ENCODE measurements around the gene NAALADL2.

The NAALADL2 gene

DNA sequence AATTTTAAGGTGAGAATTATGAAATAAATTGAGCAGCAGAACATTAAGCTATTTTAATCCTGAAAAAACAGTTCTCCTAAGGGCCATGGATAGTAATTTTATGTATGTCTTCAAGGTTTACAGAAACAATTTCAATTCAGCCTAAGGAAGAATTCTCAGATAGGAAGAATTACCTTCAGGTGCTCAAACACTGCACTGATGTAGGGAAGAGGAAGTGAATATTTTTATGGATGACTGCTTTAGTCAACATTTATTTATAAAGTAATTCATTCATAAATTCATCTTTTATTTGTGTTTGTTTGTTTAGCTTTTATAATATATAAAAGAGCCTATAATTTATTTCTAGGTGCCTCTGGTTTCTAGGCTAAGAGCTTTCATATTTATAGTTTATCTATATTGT, 620.7 kb downstream of the NAALADL2 start:
- Histone ChIP-seq H3K9ac (ENCODE audit: low read length) (no peak overlapping the region), H3K27me3 (ENCODE audit: control insufficient read depth in 1 of 2, insufficient read depth in 2 of 2, low read length in 2 of 2) (no peaks in the 10 kb centered on the region), H3K36me3 (ENCODE audit: insufficient read depth, low read length) (no peaks in the 10 kb centered on the region), H3K9me3 (ENCODE audit: low read length) (no peaks in the 10 kb centered on the region), H3K4me1 (ENCODE audit: insufficient read depth, low read length) (no peaks in the 10 kb centered on the region), H3K27ac (ENCODE audit: low read depth, low read length) (no peak overlapping the region), H3K4me3 (ENCODE audit: low read depth in 1 of 2, low read length in 2 of 2) (no peak overlapping the region)

- no peaks in the 10 kb centered on the region for H3K27me3 ChIP-seq (ENCODE audit: control insufficient read depth in 1 of 2, insufficient read depth in 2 of 2, low read length in 2 of 2)
- no peaks in the 10 kb centered on the region for H3K9me3 ChIP-seq (ENCODE audit: low read length)
- H3K36me3 ChIP-seq (ENCODE audit: insufficient read depth, low read length), result no peaks in the 10 kb centered on the region
- H3K4me3 ChIP-seq (ENCODE audit: low read depth in 1 of 2, low read length in 2 of 2), result no peak overlapping the region
- H3K4me1 ChIP-seq (ENCODE audit: insufficient read depth, low read length), result no peaks in the 10 kb centered on the region
- no peak overlapping the region for H3K27ac ChIP-seq (ENCODE audit: low read depth, low read length)
- H3K9ac ChIP-seq (ENCODE audit: low read length), result no peak overlapping the region
Measured at GRCh38 chr3:175484666-175485065, 625.5 kb downstream of the NAALADL2 start.

DNA sequence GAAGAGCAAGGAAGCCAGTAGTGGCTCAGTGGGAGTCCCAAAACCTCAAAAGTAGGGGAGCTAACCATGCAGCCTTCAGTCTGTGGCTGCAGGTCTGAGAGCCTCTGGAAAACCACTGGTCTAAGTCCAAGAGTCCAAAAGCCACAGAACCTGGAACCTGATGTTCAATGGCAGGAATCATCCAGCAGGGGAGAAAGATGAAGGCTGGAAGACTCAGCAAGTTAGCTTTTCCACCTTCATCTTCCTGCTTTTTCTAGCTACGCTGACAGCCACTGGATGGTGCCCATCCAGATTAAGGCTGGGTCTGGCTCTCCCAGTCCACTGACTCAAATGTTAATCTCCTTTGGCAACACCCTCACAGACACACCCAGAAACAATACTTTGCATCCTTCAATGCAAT, 626.3 kb downstream of the NAALADL2 start:
- no peak overlapping the region for H3K4me3 ChIP-seq (ENCODE audit: low read depth in 1 of 2, low read length in 2 of 2)
- no peaks in the 10 kb centered on the region for H3K4me1 ChIP-seq (ENCODE audit: insufficient read depth, low read length)
- H3K9me3 ChIP-seq (ENCODE audit: low read length), result no peaks in the 10 kb centered on the region
- no peaks in the 10 kb centered on the region for H3K36me3 ChIP-seq (ENCODE audit: insufficient read depth, low read length)
- H3K9ac ChIP-seq (ENCODE audit: low read length), result no peak overlapping the region
- no peaks in the 10 kb centered on the region for H3K27me3 ChIP-seq (ENCODE audit: control insufficient read depth in 1 of 2, insufficient read depth in 2 of 2, low read length in 2 of 2)
- no peak overlapping the region for H3K27ac ChIP-seq (ENCODE audit: low read depth, low read length)

- no peaks in the 10 kb centered on the region for H3K4me1 ChIP-seq (ENCODE audit: insufficient read depth, low read length)
- no peak overlapping the region for H3K9ac ChIP-seq (ENCODE audit: low read length)
- no peaks in the 10 kb centered on the region for H3K27me3 ChIP-seq (ENCODE audit: control insufficient read depth in 1 of 2, insufficient read depth in 2 of 2, low read length in 2 of 2)
- no peaks in the 10 kb centered on the region for H3K9me3 ChIP-seq (ENCODE audit: low read length)
- no peaks in the 10 kb centered on the region for H3K36me3 ChIP-seq (ENCODE audit: insufficient read depth, low read length)
- no peak overlapping the region for H3K27ac ChIP-seq (ENCODE audit: low read depth, low read length)
- no peak overlapping the region for H3K4me3 ChIP-seq (ENCODE audit: low read depth in 1 of 2, low read length in 2 of 2)
Measured at GRCh38 chr3:175486255-175486654, 627.1 kb downstream of the NAALADL2 start.

DNA sequence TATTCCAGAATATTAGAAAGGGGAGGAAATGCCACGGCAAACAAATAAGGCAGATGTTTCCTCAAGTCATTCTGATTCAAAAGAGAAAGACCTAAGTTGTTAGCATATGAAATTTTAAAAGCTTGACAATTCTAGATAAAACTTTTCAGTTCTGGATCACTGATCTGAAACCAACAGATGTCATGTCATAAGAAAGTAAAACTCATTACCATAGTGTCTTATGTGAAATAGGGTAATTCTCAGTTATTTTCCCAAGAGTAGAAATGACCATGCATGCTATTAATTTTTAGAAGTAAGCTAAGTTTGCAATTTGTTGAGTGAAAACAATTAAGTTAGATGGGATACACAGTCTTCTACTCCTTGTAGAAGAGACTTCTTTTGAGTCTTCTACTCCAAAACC, 630.3 kb downstream of the NAALADL2 start:
- Histone ChIP-seq H3K4me3 (ENCODE audit: low read depth in 1 of 2, low read length in 2 of 2) (no peak overlapping the region), H3K27me3 (ENCODE audit: control insufficient read depth in 1 of 2, insufficient read depth in 2 of 2, low read length in 2 of 2) (no peaks in the 10 kb centered on the region), H3K9me3 (ENCODE audit: low read length) (no peaks in the 10 kb centered on the region), H3K9ac (ENCODE audit: low read length) (no peak overlapping the region), H3K4me1 (ENCODE audit: insufficient read depth, low read length) (no peaks in the 10 kb centered on the region), H3K36me3 (ENCODE audit: insufficient read depth, low read length) (no peaks in the 10 kb centered on the region), H3K27ac (ENCODE audit: low read depth, low read length) (no peak overlapping the region)

DNA sequence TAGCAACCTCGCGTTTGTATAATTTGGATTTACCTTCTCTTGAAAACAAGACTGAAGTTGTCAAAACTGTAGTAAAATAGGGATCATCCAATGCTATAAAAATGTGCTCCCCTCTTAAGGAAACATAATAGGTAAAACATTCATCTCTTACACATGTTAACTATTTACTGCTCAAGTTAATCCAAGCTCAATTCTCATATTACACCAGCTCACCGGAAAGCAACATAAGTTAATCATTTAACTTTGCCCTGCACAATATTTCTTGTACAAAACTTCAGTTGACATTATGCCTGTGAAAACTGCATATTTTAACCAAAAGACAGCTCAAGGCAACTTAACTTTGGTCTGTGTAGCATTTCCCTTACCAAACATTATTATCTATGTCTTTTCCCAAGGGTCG, 634.2 kb downstream of the NAALADL2 start:
- Histone ChIP-seq H3K4me1 (ENCODE audit: insufficient read depth, low read length) (no peaks in the 10 kb centered on the region), H3K36me3 (ENCODE audit: insufficient read depth, low read length) (no peaks in the 10 kb centered on the region), H3K9me3 (ENCODE audit: low read length) (no peaks in the 10 kb centered on the region), H3K27me3 (ENCODE audit: control insufficient read depth in 1 of 2, insufficient read depth in 2 of 2, low read length in 2 of 2) (no peaks in the 10 kb centered on the region), H3K27ac (ENCODE audit: low read depth, low read length) (no peak overlapping the region), H3K9ac (ENCODE audit: low read length) (no peak overlapping the region), H3K4me3 (ENCODE audit: low read depth in 1 of 2, low read length in 2 of 2) (no peak overlapping the region)

DNA sequence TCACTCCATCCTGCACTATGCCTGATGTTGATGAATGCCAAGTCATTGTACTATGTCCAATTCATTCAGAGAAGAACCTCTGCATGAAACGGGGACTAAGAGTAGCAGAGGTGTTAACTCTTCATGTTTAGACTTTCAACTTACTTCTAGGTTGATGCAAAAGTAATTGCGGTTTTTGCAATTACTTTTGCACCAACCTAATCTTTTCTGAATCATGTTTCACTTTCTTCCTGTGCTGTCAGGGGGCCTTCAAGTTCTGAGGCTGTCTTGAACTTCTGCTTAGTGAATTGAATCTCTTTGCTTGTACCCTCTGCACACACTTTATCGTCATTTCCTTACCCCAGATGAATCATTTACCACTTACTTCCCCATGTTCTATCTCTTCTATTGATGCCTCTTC, 636.2 kb downstream of the NAALADL2 start:
- no peak overlapping the region for H3K9ac ChIP-seq (ENCODE audit: low read length)
- no peaks in the 10 kb centered on the region for H3K36me3 ChIP-seq (ENCODE audit: insufficient read depth, low read length)
- no peaks in the 10 kb centered on the region for H3K4me1 ChIP-seq (ENCODE audit: insufficient read depth, low read length)
- no peaks in the 10 kb centered on the region for H3K9me3 ChIP-seq (ENCODE audit: low read length)
- no peak overlapping the region for H3K27ac ChIP-seq (ENCODE audit: low read depth, low read length)
- H3K27me3 ChIP-seq (ENCODE audit: control insufficient read depth in 1 of 2, insufficient read depth in 2 of 2, low read length in 2 of 2), result no peaks in the 10 kb centered on the region
- H3K4me3 ChIP-seq (ENCODE audit: low read depth in 1 of 2, low read length in 2 of 2), result no peak overlapping the region

DNA sequence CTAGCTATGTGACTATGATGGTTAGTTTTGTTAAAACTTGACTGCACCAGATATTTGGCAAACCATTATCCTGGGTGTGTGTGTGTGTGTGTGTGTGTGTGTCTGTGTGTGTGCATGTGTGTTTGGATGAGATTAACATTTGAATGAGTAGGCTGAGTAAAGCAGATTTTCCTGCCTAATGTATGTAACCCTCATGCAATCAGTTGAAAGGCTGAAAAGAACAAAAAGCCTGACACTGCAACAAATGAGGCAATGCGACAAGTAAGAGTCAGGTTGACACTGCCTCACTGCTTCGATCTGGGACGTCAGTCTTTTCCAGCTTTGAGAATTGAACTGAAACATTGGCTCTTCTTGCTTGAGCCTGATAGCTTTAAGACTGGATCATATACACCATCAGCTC, 643.0 kb downstream of the NAALADL2 start:
- no peaks in the 10 kb centered on the region for H3K36me3 ChIP-seq (ENCODE audit: insufficient read depth, low read length)
- no peak overlapping the region for H3K9ac ChIP-seq (ENCODE audit: low read length)
- H3K4me1 ChIP-seq (ENCODE audit: insufficient read depth, low read length), result no peaks in the 10 kb centered on the region
- no peaks in the 10 kb centered on the region for H3K9me3 ChIP-seq (ENCODE audit: low read length)
- no peaks in the 10 kb centered on the region for H3K27me3 ChIP-seq (ENCODE audit: control insufficient read depth in 1 of 2, insufficient read depth in 2 of 2, low read length in 2 of 2)
- no peak overlapping the region for H3K4me3 ChIP-seq (ENCODE audit: low read depth in 1 of 2, low read length in 2 of 2)
- no peak overlapping the region for H3K27ac ChIP-seq (ENCODE audit: low read depth, low read length)

DNA sequence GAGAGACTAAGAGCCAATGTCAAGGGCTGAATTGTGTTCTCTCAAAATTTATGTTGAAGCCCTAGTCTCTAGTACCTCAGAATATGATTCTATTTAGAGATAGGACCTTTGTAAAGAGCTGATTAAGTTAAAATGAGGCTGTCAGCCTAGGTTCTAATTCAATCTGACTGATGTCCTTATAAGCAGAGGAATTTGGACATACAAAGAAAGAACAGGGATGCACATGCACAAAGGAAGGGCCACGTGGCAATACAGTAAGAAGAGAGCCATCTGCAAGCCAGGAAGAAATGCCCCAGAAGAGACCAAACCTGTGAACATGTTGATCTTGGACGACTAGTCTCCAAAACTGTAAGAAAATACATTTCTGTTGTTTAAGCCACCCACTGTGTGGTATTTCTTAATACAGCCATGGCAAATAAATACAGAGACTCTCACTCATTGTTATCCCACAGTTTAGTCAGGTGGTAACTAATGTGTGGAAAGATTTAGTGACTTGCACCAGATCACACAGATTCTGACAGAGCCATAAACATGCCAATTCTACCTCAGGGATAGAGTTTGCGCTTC, 652.2 kb downstream of the NAALADL2 start:
- no peak overlapping the region for H3K9ac ChIP-seq (ENCODE audit: low read length)
- H3K9me3 ChIP-seq (ENCODE audit: low read length), result no peaks in the 10 kb centered on the region

DNA sequence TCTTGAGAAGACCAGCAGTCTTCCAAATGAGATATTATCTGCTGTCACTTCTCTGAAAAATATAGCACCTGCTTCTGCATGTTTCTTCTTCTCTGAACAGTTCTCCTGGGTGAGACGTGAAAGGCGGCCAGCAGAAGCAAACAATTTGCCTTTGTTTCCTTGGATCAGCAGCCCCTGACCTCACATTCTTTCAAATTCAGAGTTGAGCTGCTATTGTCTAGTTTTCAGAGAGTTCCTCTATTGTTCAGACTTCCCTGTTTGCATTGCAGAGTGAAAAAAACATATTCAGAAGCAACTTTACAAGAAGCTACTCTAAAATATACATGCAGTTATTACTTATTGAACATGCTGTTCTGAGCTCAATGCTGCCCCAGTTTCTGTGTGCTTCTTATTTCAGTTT, 653.6 kb downstream of the NAALADL2 start:
- Histone ChIP-seq H3K36me3 (ENCODE audit: insufficient read depth, low read length) (no peaks in the 10 kb centered on the region), H3K4me1 (ENCODE audit: insufficient read depth, low read length) (no peaks in the 10 kb centered on the region), H3K4me3 (ENCODE audit: low read depth in 1 of 2, low read length in 2 of 2) (no peak overlapping the region), H3K27me3 (ENCODE audit: control insufficient read depth in 1 of 2, insufficient read depth in 2 of 2, low read length in 2 of 2) (no peaks in the 10 kb centered on the region), H3K27ac (ENCODE audit: low read depth, low read length) (no peak overlapping the region), H3K9me3 (ENCODE audit: low read length) (no peaks in the 10 kb centered on the region), H3K9ac (ENCODE audit: low read length) (no peak overlapping the region)

More for the DNA sequence above, 652.2 kb downstream of the NAALADL2 start:
- Histone ChIP-seq H3K4me1 (ENCODE audit: insufficient read depth, low read length) (no peaks in the 10 kb centered on the region), H3K36me3 (ENCODE audit: insufficient read depth, low read length) (no peaks in the 10 kb centered on the region), H3K4me3 (ENCODE audit: low read depth in 1 of 2, low read length in 2 of 2) (no peak overlapping the region), H3K27me3 (ENCODE audit: control insufficient read depth in 1 of 2, insufficient read depth in 2 of 2, low read length in 2 of 2) (no peaks in the 10 kb centered on the region), H3K27ac (ENCODE audit: low read depth, low read length) (no peak overlapping the region)

GRCh38 chr3:175518459-175518858, 659.3 kb downstream of the NAALADL2 start:
- H3K27ac ChIP-seq (ENCODE audit: low read depth, low read length), result no peak overlapping the region
- H3K4me3 ChIP-seq (ENCODE audit: low read depth in 1 of 2, low read length in 2 of 2), result no peak overlapping the region
- no peaks in the 10 kb centered on the region for H3K9me3 ChIP-seq (ENCODE audit: low read length)
- no peak overlapping the region for H3K9ac ChIP-seq (ENCODE audit: low read length)
- no peaks in the 10 kb centered on the region for H3K27me3 ChIP-seq (ENCODE audit: control insufficient read depth in 1 of 2, insufficient read depth in 2 of 2, low read length in 2 of 2)
- H3K36me3 ChIP-seq (ENCODE audit: insufficient read depth, low read length), result no peaks in the 10 kb centered on the region
- H3K4me1 ChIP-seq (ENCODE audit: insufficient read depth, low read length), result no peaks in the 10 kb centered on the region

DNA sequence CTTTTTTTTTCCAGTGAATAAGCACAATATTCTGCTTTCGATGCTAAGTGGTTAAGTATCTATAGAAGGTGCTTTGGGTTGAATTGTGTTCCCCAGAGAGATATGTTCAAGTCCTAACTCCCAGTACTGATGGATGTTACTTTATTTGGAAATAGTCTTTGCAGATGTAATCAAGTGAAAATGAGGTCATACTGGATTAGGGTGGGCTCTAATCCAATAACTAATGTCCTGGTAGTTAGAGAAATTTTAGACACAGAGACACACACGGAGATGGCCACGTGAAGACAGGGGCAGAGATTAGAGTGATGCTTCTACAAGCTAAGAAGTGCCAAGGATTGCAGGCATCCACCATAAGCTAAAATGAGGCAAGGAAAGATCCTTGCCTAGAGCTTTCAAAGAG, 662.3 kb downstream of the NAALADL2 start:
- Histone ChIP-seq H3K9ac (ENCODE audit: low read length) (no peak overlapping the region), H3K27ac (ENCODE audit: low read depth, low read length) (no peak overlapping the region), H3K27me3 (ENCODE audit: control insufficient read depth in 1 of 2, insufficient read depth in 2 of 2, low read length in 2 of 2) (no peaks in the 10 kb centered on the region), H3K36me3 (ENCODE audit: insufficient read depth, low read length) (no peaks in the 10 kb centered on the region), H3K4me3 (ENCODE audit: low read depth in 1 of 2, low read length in 2 of 2) (no peak overlapping the region), H3K9me3 (ENCODE audit: low read length) (no peaks in the 10 kb centered on the region), H3K4me1 (ENCODE audit: insufficient read depth, low read length) (no peaks in the 10 kb centered on the region)

Data from muscle layer of colon (tissue), 2 donors.